Measurements from ENCODE around the gene MLH3. TPM values are rescaled to one million over a fixed set of nuclear protein-coding genes. Genes with fewer than 3 reads are reported as not detected.

Gene MLH3
- total and polyA plus RNA-seq, 10 of the 15 experiments (the other 5 are each of a cell fraction or from before 2014, with no cell fraction given), result 12.6 to 31.2 (median 19.6) TPM

DNA sequence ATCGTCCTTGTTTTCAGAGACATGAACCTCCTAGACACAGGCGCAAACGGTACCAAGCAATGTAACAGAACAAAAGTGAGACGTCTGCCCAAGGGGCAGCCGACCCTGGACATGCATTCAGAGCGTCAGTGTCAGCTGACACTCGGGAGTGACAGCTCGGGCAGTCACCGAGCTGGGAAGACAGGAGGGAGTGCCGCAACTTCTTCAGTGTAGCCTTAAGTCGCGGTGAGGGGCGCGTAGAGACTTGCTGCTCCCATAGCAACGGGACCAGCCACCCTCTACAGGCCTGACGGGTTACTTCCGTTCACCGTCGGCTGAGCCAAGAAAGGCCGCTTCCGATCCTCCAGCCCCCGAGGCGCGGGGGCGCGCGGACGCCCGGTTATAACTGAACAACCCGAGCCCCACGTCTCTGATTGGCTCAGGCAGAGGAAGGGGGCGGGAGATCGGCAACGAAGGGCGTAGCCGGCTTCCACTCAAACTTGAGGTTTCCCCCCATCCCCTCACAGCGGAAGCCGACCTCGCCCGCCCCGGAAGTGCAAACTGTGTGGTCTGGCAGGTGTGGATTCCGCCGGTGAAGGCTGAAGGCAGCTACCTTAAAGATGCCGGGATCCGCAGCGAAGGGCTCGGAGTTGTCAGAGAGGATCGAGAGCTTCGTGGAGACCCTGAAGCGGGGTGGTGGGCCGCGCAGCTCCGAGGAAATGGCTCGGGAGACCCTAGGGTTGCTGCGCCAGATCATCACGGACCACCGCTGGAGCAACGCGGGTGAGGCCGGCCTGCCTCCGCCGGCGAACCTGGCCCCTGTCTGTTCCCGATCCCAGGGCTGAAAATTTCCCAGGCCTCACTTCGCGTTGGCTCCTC is 48.6 kb downstream of the MLH3 start, which contains the start of gene EIF2B2 (continued):
- TF ChIP-seq ZNF384 (IDR thresholded peaks at IDR 0.05; ENCODE audit: borderline replicate concordance, low read depth, low read length) (no peak), FOXM1 (IDR thresholded peaks at IDR 0.05; ENCODE audit: low read depth, low read length) (no peak), MYB (IDR thresholded peaks at IDR 0.05; ENCODE audit: borderline replicate concordance, low read depth, low read length) (no peak), IKZF1 (conservative IDR thresholded peaks at IDR 0.05) (peak; percentile 47), POLR2AphosphoS5 (IDR thresholded peaks at IDR 0.05; ENCODE audit: low read length) (peak; percentile 51), ZBTB4 (CRISPR knock-in tag; IDR thresholded peaks at IDR 0.05) (no peak), RUNX3 (IDR thresholded peaks at IDR 0.05; ENCODE audit: low read length) (peak; percentile 88), POLR2A (IDR thresholded peaks at IDR 0.05; ENCODE audit: low read depth, low read length) (peak; percentile 82), TAF1 (IDR thresholded peaks at IDR 0.05; ENCODE audit: borderline replicate concordance, low read depth, low read length) (no peak), TBL1XR1 (IDR thresholded peaks at IDR 0.05; ENCODE audit: low read depth, low read length) (no peak), SUPT20H (IDR thresholded peaks at IDR 0.05; ENCODE audit: borderline replicate concordance, control insufficient read depth, low read depth, low read length) (no peak), HCFC1 (IDR thresholded peaks at IDR 0.05; ENCODE audit: low read length) (peak; percentile 60), MLLT1 (IDR thresholded peaks at IDR 0.05) (peak; percentile 38; the same call in 1 of the 2 replicates), EED (IDR thresholded peaks at IDR 0.05; ENCODE audit: low read depth) (no peak), BRCA1 (IDR thresholded peaks at IDR 0.05; ENCODE audit: low read depth, low read length) (no peak), SIX5 (IDR thresholded peaks at IDR 0.05; ENCODE audit: low read depth, low read length, severe bottlenecking) (peak; percentile 42), MTA2 (IDR thresholded peaks at IDR 0.05; ENCODE audit: low read depth) (peak; percentile 93), RBBP5 (conservative IDR thresholded peaks at IDR 0.05) (no peak), CTCF (IDR thresholded peaks at IDR 0.05 in 2 of 3, conservative IDR thresholded peaks at IDR 0.05 in 1 of 3; ENCODE audit: control insufficient read depth in 2 of 3, extremely low read depth in 1 of 3, insufficient read depth in 1 of 3, low read depth in 3 of 3, low read length in 3 of 3) (peak in 1 of 3 experiments; percentile 23; a peak in 1 of 6 replicates), SPI1 (IDR thresholded peaks at IDR 0.05; ENCODE audit: borderline replicate concordance, insufficient read depth, low read depth, low read length) (peak; percentile 47), RAD51 (IDR thresholded peaks at IDR 0.05) (peak; percentile 72), MEF2A (IDR thresholded peaks at IDR 0.05; ENCODE audit: insufficient read depth, low read depth, low read length) (no peak)
- TF ChIP-seq, protein P1, sequence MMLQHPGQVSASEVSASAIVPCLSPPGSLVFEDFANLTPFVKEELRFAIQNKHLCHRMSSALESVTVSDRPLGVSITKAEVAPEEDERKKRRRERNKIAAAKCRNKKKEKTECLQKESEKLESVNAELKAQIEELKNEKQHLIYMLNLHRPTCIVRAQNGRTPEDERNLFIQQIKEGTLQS (IDR thresholded peaks at IDR 0.05; ENCODE audit: borderline replicate concordance, extremely low read depth, low read depth, low read length), result no peak
